HL-60 (cell line): ENCODE results near the gene GABRR2.

Experiments used
- GABPA ChIP-seq: IDR thresholded peaks from 2 replicates; pipeline ENCODE4 v1.6.1; 2012; ENCODE audit warnings: low read depth
- POLR2AphosphoS5 ChIP-seq: IDR thresholded peaks from 2 replicates; pipeline ENCODE4 v1.6.1; 2012; ENCODE audit warnings: low read depth
- TF ChIP-seq, protein P1 (sequence below): IDR thresholded peaks from one replicate; pipeline ENCODE4 v1.5.1; 2011; ENCODE audit warnings: low read length, control low read depth, inconsistent platforms; ENCODE audit not compliant: insufficient read depth

DNA sequence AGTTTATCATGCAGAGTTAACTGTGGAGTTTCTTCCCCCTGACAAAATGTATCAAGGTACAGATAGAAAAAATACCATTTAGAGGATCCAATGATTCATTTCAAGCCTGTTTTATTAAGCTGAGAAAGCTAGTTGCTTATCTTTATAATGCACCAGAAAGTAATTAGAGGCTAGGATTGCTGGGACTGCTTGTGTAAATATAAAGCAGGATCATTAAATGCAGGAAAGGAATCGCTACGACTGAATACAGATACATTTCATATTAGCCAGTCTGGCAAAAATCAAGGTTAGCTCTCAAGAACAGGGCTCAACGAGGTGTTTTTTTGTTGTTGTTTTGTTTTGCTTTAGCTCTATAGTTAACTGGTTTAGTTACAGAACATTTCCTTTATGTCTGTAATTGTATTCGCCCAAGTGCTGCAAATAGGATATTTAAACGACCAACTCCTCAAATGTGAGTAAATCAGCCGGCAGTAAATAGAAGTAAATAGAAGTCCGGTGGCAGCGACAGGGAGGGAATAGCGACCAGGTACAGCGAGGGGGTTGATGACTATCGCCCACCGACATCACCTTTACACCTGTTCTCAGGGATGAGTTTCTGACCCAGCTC lies 36.7 kb upstream of the GABRR2 start:
- TF ChIP-seq GABPA = no peak
- TF ChIP-seq POLR2AphosphoS5 = no peak
- TF ChIP-seq, protein P1, sequence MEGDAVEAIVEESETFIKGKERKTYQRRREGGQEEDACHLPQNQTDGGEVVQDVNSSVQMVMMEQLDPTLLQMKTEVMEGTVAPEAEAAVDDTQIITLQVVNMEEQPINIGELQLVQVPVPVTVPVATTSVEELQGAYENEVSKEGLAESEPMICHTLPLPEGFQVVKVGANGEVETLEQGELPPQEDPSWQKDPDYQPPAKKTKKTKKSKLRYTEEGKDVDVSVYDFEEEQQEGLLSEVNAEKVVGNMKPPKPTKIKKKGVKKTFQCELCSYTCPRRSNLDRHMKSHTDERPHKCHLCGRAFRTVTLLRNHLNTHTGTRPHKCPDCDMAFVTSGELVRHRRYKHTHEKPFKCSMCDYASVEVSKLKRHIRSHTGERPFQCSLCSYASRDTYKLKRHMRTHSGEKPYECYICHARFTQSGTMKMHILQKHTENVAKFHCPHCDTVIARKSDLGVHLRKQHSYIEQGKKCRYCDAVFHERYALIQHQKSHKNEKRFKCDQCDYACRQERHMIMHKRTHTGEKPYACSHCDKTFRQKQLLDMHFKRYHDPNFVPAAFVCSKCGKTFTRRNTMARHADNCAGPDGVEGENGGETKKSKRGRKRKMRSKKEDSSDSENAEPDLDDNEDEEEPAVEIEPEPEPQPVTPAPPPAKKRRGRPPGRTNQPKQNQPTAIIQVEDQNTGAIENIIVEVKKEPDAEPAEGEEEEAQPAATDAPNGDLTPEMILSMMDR = no peak
